K562 (cell line): Measurements from ENCODE around the gene MX1.

Experiments used
- POLR2AphosphoS5 ChIP-seq: IDR thresholded peaks from 2 replicates; pipeline ENCODE4 v1.6.1; 2011; ENCODE audit warnings: mild to moderate bottlenecking, low read depth, low read length, moderate library complexity; ENCODE audit not compliant: control insufficient read depth, insufficient read depth
- RNF2 ChIP-seq: sonication (generic); IDR thresholded peaks from 2 replicates; pipeline ENCODE4 v1.6.1; 2016
- SAFB2 ChIP-seq: fragments of 200-400 bp; formaldehyde crosslinking; IDR thresholded peaks from 2 replicates; pipeline ENCODE4 v1.6.1; 2018; ENCODE audit warnings: borderline replicate concordance, low read length, low read depth, moderate library complexity; ENCODE audit not compliant: severe bottlenecking

DNA sequence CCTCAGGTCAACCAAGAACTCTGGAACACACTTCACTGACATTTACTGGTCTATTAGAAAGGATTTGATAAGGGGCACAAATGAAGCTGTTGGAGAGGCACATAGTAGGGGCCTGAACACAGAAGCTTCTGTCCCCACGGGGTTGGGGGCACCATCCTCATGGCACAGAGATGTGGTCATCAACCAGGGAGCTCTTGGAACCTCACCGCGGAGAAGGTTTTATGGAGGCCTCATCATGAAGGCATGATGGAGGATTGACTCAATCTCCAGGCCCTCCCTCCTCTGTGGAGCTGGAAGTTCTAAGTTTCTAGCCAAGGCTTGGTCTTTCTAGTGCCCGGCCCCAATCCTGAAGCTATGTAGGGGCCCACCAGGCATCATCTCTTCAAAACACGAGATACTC is 23.6 kb downstream of the MX1 start:
- TF ChIP-seq RNF2 (no peak), SAFB2 (no peak), POLR2AphosphoS5 (no peak)
